ENCODE measurements around the gene LCK. TPM values are rescaled to one million over a fixed set of nuclear protein-coding genes. Genes with fewer than 3 reads are reported as not detected.
A peak's percentile ranks its signal among the peaks of the same experiment; 100 is the strongest.

The LCK gene
- total and polyA plus RNA-seq, 10 of the 15 experiments (the other 5 are each of a cell fraction or from before 2014, with no cell fraction given): 31.5 to 173 (median 119) TPM

- Histone ChIP-seq H3K27ac (ENCODE audit: control insufficient read depth, insufficient read depth) (peak overlapping the region; percentile 89), H2AFZ (ENCODE audit: control insufficient read depth, low read depth, low read length) (peak overlapping the region; percentile 71), H3K27me3 (replicated peaks in 1 of 2; ENCODE audit: control insufficient read depth in 2 of 2, insufficient read depth in 2 of 2, low read length in 1 of 2) (no peaks in the 10 kb centered on the region), H3K9me3 (replicated peaks; ENCODE audit: control insufficient read depth, insufficient read depth, low read length) (no peaks in the 10 kb centered on the region; the same call in 2 of the 3 replicates), H4K20me1 (ENCODE audit: control insufficient read depth, insufficient read depth) (no peaks in the 10 kb centered on the region), H3K4me2 (ENCODE audit: control insufficient read depth, insufficient read depth) (peak overlapping the region; percentile 99), H3K36me3 (ENCODE audit: control insufficient read depth in 2 of 2, insufficient read depth in 2 of 2, low read length in 1 of 2) (peaks cover 0 to 2% of the 10 kb centered on the region in 2 experiments; a peak in 1 of 4 replicates), H3K4me1 (ENCODE audit: control insufficient read depth, insufficient read depth, low read length) (peaks cover 53% of the 10 kb centered on the region), H3K9ac (ENCODE audit: control insufficient read depth, insufficient read depth, low read length) (peak overlapping the region; percentile 3), H3K79me2 (ENCODE audit: control insufficient read depth, insufficient read depth, low read length) (peaks cover 69% of the 10 kb centered on the region), H3K4me3 (peak overlapping the region; percentile 61; the same call in 1 of the 2 replicates)
- peak; percentile 58 for TF ChIP-seq MEF2B (IDR thresholded peaks at IDR 0.05; ENCODE audit: partially characterized antibody, poor library complexity, severe bottlenecking)
- peak; percentile 77 for TF ChIP-seq MEF2A (IDR thresholded peaks at IDR 0.05; ENCODE audit: insufficient read depth, low read depth, low read length)
- 0 out of 4 replicates have a peak, but pooled peaks of 1 of the 2 experiments have one; percentile 32 for TF ChIP-seq SRF (IDR thresholded peaks at IDR 0.05; ENCODE audit: low read depth in 2 of 2, low read length in 2 of 2)
- TF ChIP-seq NRF1 (conservative IDR thresholded peaks at IDR 0.05; ENCODE audit: low read depth, low read length): no peak
- POLR2A ChIA-PET: interaction anchor here (1.5 kb wide), 1 partner anchor 18 kb away, joined by 3 read pairs; no protein-coding TSS in a partner anchor
- BruUV-seq (replicated peaks): no TSS peak
- in situ Hi-C loops (cut with MboI) (no loop called here), intact Hi-C loops (cut with micrococcal nuclease; ENCODE audit: unreplicated experiment) (no loop called here)
- no peak for FAIRE-seq
- CTCF ChIA-PET: interaction anchor here (0.6 to 6.2 kb wide), 6 partner anchors 9 to 159 kb away, joined by 3 to 39 read pairs (median 7); partner anchors contain the start of gene FAM167B
- DNase-seq (ENCODE audit: low read depth, low spot score): no peak
- 38% methylated on average over 9 of the region's 9 CpGs for WGBS (ENCODE audit: insufficient coverage, insufficient replicate concordance, low lambda C conversion rate, missing lambda C conversion rate)
- RAD21 ChIA-PET (ENCODE audit: unreplicated experiment): interaction anchor here (0.7 to 4.5 kb wide), 5 partner anchors 15 to 80 kb away, joined by 3 to 34 read pairs (median 15); partner anchors contain the start of genes HDAC1 and MARCKSL1
- SMC1A ChIA-PET (ENCODE audit: uncharacterized antibody, unreplicated experiment): interaction anchor here (1.0 to 14.4 kb wide), 7 partner anchors 13 to 62 kb away, joined by 3 to 124 read pairs (median 3); partner anchors contain the start of gene HDAC1
- no peak for ATAC-seq
Measured at GRCh38 chr1:32256473-32257226, 5.6 kb downstream of the LCK start.

- in situ Hi-C loops (cut with MboI) (no loop called here), intact Hi-C loops (cut with micrococcal nuclease; ENCODE audit: unreplicated experiment) (no loop called here)
- DNase-seq (ENCODE audit: low read depth, low spot score): no peak
- Histone ChIP-seq H3K36me3 (ENCODE audit: control insufficient read depth in 2 of 2, insufficient read depth in 2 of 2, low read length in 1 of 2) (peaks cover 0 to 2% of the 10 kb centered on the region in 2 experiments; a peak in 1 of 4 replicates), H3K79me2 (ENCODE audit: control insufficient read depth, insufficient read depth, low read length) (peaks cover 64% of the 10 kb centered on the region), H3K27ac (ENCODE audit: control insufficient read depth, insufficient read depth) (peak overlapping the region; percentile 89), H3K9ac (ENCODE audit: control insufficient read depth, insufficient read depth, low read length) (peak overlapping the region; percentile 3), H4K20me1 (ENCODE audit: control insufficient read depth, insufficient read depth) (no peaks in the 10 kb centered on the region), H3K27me3 (replicated peaks in 1 of 2; ENCODE audit: control insufficient read depth in 2 of 2, insufficient read depth in 2 of 2, low read length in 1 of 2) (no peaks in the 10 kb centered on the region), H3K4me1 (ENCODE audit: control insufficient read depth, insufficient read depth, low read length) (peaks cover 48% of the 10 kb centered on the region), H3K4me2 (ENCODE audit: control insufficient read depth, insufficient read depth) (peak overlapping the region; percentile 99), H3K4me3 (0 out of 2 replicates have a peak overlapping the region, but pooled peaks have one; percentile 61), H3K9me3 (replicated peaks; ENCODE audit: control insufficient read depth, insufficient read depth, low read length) (no peaks in the 10 kb centered on the region; the same call in 2 of the 3 replicates), H2AFZ (ENCODE audit: control insufficient read depth, low read depth, low read length) (peak overlapping the region; percentile 22)
- no peak for FAIRE-seq
- ATAC-seq: no peak
- BruUV-seq (replicated peaks): no TSS peak
- ChIA-PET CTCF (interaction anchor here (0.6 to 6.2 kb wide), 4 partner anchors 9 to 158 kb away, joined by 4 to 39 read pairs (median 16); partner anchors contain the start of gene FAM167B), SMC1A (ENCODE audit: uncharacterized antibody, unreplicated experiment) (interaction anchor here (1.0 to 14.4 kb wide), 6 partner anchors 12 to 61 kb away, joined by 3 to 124 read pairs (median 3); no protein-coding TSS in a partner anchor), POLR2A (interaction anchor here (1.5 kb wide), 1 partner anchor 18 kb away, joined by 3 read pairs; no protein-coding TSS in a partner anchor), RAD21 (ENCODE audit: unreplicated experiment) (interaction anchor here (0.7 kb wide), 1 partner anchor 34 kb away, joined by 3 read pairs; no protein-coding TSS in a partner anchor)
- 100% methylated on average over 6 of the region's 6 CpGs for WGBS (ENCODE audit: insufficient coverage, insufficient replicate concordance, low lambda C conversion rate, missing lambda C conversion rate)
- no peak for TF ChIP-seq MEF2B (IDR thresholded peaks at IDR 0.05; ENCODE audit: partially characterized antibody, poor library complexity, severe bottlenecking)
- TF ChIP-seq MLLT1 (IDR thresholded peaks at IDR 0.05): peak; percentile 92
- no peak for TF ChIP-seq ZNF592 (IDR thresholded peaks at IDR 0.05)
- no peak for TF ChIP-seq RB1 (IDR thresholded peaks at IDR 0.05; ENCODE audit: borderline replicate concordance)
- no peak for TF ChIP-seq PAX5 (IDR thresholded peaks at IDR 0.05; ENCODE audit: borderline replicate concordance, low read depth, low read length)
Measured at GRCh38 chr1:32257227-32257508, 6.1 kb downstream of the LCK start.
